Stomach (tissue), 9 donors: ENCODE data around the gene CEP57L1. TPM values are rescaled to one million over a fixed set of nuclear protein-coding genes. Genes with fewer than 3 reads are reported as not detected.

Experiments used
- DNase-seq, 2 donors: peaks; one replicate each; pipeline versions ENCODE4 v3.0.0 to v3.0.0-alpha.2; 2013 to 2019
- H3K27ac ChIP-seq, 5 donors: fragments of 200-600 bp in 4 of 5; sonication (generic) in 4 of 5; one replicate each; pipeline ENCODE4 v1.5.1; 2013 to 2019; ENCODE audit warnings: mild to moderate bottlenecking in 1 of 5, moderate library complexity in 1 of 5
- H3K27me3 ChIP-seq, 3 donors: fragments of 200-600 bp; sonication (generic); one replicate each; pipeline ENCODE4 v1.5.1; 2017 to 2019; ENCODE audit warnings: mixed run types in 1 of 3
- H3K36me3 ChIP-seq, 4 donors: fragments of 200-600 bp; sonication (generic); 1 replicate in 3 of 4; 2 replicates in 1 of 4; pipeline ENCODE4 v1.5.1; 2016 to 2019
- H3K4me1 ChIP-seq, 4 donors: fragments of 200-600 bp; sonication (generic); one replicate each; pipeline ENCODE4 v1.5.1; 2016 to 2019
- H3K4me3 ChIP-seq, 4 donors: fragments of 200-600 bp; sonication (generic) in 3 of 4; one replicate each; pipeline ENCODE4 v1.5.1; 2016 to 2019; ENCODE audit warnings: mild to moderate bottlenecking in 1 of 4
- H3K9me3 ChIP-seq, 4 donors: fragments of 200-600 bp; sonication (generic); one replicate each; pipeline ENCODE4 v1.5.1; 2016 to 2019
- CTCF ChIP-seq, 7 experiments: fragments of 450-650 bp in 4 of 7; fragments of 200-600 bp in 3 of 7; sonication (generic) in 3 of 7; IDR thresholded peaks; one replicate each; pipeline ENCODE4 v1.5.1; 2016 to 2019; ENCODE audit warnings: antibody characterized with exemption in 7 of 7, control low read depth in 2 of 7, mild to moderate bottlenecking in 1 of 7
- EP300 ChIP-seq: sonication (generic); formaldehyde crosslinking; IDR thresholded peaks from one replicate; pipeline ENCODE4 v1.6.1; 2017; ENCODE audit warnings: antibody characterized with exemption
- POLR2A ChIP-seq, 4 donors: fragments of 450-650 bp; IDR thresholded peaks; one replicate each; pipeline ENCODE4 v1.6.1; 2016; ENCODE audit warnings: antibody characterized with exemption in 4 of 4, control low read depth in 2 of 4, mild to moderate bottlenecking in 1 of 4, moderate library complexity in 1 of 4
- POLR2AphosphoS5 ChIP-seq, 3 donors: sonication (generic); formaldehyde crosslinking; IDR thresholded peaks; one replicate each; pipeline ENCODE4 v1.6.1; 2016; ENCODE audit warnings: antibody characterized with exemption in 3 of 3
- WGBS, 5 donors: extraction: QIAGEN DNeasy Blood & Tissue Kit in 3 of 5; methylation state at CpG; one replicate each; pipeline versions ENCODE4 v1.1.5 to v1.1.7; 2013 to 2018; 5-methylcytosine and 5-hydroxymethylcytosine counted together
- intact Hi-C: fragments of 100-400 bp; cut with DNase I; formaldehyde crosslinking; loops from one replicate; pipeline ENCODE4 v1.15.1; 2023; ENCODE audit warnings: low total_unique reads
- polyA plus RNA-seq, 3 donors: library from polyadenylated mRNA; stranded (reverse); fragments of 200-250 nt; gene quantifications; one replicate each; pipeline ENCODE4 v1.2.3, GENCODE V29; 2013
- total RNA-seq, 5 donors: library from RNA; depleted of rRNA; stranded (reverse); fragments of >200 nt; gene quantifications; one replicate each; pipeline versions ENCODE4 v1.1.0 to v1.2.3, GENCODE V29; 2014 to 2016
- donor health status: healthy with polysubstance abuse.
- donor health status: Bipolar disorder and iron deficiency.
- donor health status: healthy.

The CEP57L1 gene
- total and polyA plus RNA-seq, 8 donors = 4.5 to 63.6 (median 13.8) TPM; not detected in 1

- H3K4me1 ChIP-seq = peaks cover 10 to 74% (median 42%) of the 10 kb centered on the region in 4 donors
- peak overlapping the region in 1 of 5 donors; percentile 0 for H3K27ac ChIP-seq
- intact Hi-C loops = no loop called here
- no peak for TF ChIP-seq EP300
- DNase-seq = no peak
- 58 to 82% (median 65%) methylated on average over 1 of the region's 1 CpG for WGBS, 5 donors
- H3K9me3 ChIP-seq = no peaks in the 10 kb centered on the region
- no peak overlapping the region for H3K4me3 ChIP-seq
- H3K27me3 ChIP-seq = no peaks in the 10 kb centered on the region
- peaks cover 0 to 13% (median 6%) of the 10 kb centered on the region in 4 donors for H3K36me3 ChIP-seq
Measured at GRCh38 chr6:109088995-109089394, 6.3 kb upstream of the CEP57L1 start.

- intact Hi-C loops = no loop called here
- Histone ChIP-seq H3K9me3 (no peaks in the 10 kb centered on the region), H3K4me3 (peak overlapping the region; percentile 60 to 75 (median 68)), H3K27ac (no peak overlapping the region), H3K36me3 (no peaks in the 10 kb centered on the region), H3K27me3 (no peaks in the 10 kb centered on the region), H3K4me1 (peaks cover 14 to 77% (median 44%) of the 10 kb centered on the region in 4 donors)
- WGBS, 5 donors = 87 to 91% (median 88%) methylated on average over 5 of the region's 5 CpGs
- no peak for DNase-seq
- TF ChIP-seq POLR2AphosphoS5 (IDR thresholded peaks at IDR 0.05) (no peak), EP300 (no peak), CTCF (IDR thresholded peaks at IDR 0.05) (no peak), POLR2A (IDR thresholded peaks at IDR 0.05) (no peak)
Measured at GRCh38 chr6:109091314-109092024, 3.8 kb upstream of the CEP57L1 start.

- DNase-seq = no peak
- intact Hi-C loops = no loop called here
- WGBS, 5 donors = 20 to 30% (median 25%) methylated on average over 1 of the region's 1 CpG
- Histone ChIP-seq H3K4me1 (peaks cover 14 to 74% (median 45%) of the 10 kb centered on the region in 4 donors), H3K27me3 (no peaks in the 10 kb centered on the region), H3K4me3 (peak overlapping the region; percentile 60 to 75 (median 68)), H3K27ac (no peak overlapping the region), H3K36me3 (no peaks in the 10 kb centered on the region), H3K9me3 (no peaks in the 10 kb centered on the region)
- TF ChIP-seq POLR2AphosphoS5 (IDR thresholded peaks at IDR 0.05) (no peak), EP300 (no peak), POLR2A (IDR thresholded peaks at IDR 0.05) (no peak), CTCF (IDR thresholded peaks at IDR 0.05) (no peak)
Measured at GRCh38 chr6:109092074-109092473, 3.2 kb upstream of the CEP57L1 start.

GRCh38 chr6:109093732-109094415, 1.4 kb upstream of the CEP57L1 start:
- WGBS, 5 donors = 0 to 1% (median 1%) methylated on average over 19 of the region's 19 CpGs
- DNase-seq = peak in 1 of 2 donors; percentile 34
- H3K4me1 ChIP-seq = peaks cover 14 to 65% (median 36%) of the 10 kb centered on the region in 4 donors
- H3K36me3 ChIP-seq = no peaks in the 10 kb centered on the region
- intact Hi-C loops = no loop called here
- no peak for TF ChIP-seq POLR2A (IDR thresholded peaks at IDR 0.05)
- no peak for TF ChIP-seq EP300
- no peak for TF ChIP-seq CTCF (IDR thresholded peaks at IDR 0.05)
- TF ChIP-seq POLR2AphosphoS5 (IDR thresholded peaks at IDR 0.05) = no peak
- H3K27me3 ChIP-seq = no peaks in the 10 kb centered on the region
- H3K9me3 ChIP-seq = no peaks in the 10 kb centered on the region
- peak overlapping the region; percentile 60 to 75 (median 68) for H3K4me3 ChIP-seq
- peak overlapping the region; percentile 97 to 100 (median 99) for H3K27ac ChIP-seq
